ENCODE results near the gene CLASP1. TPM values are rescaled to one million over a fixed set of nuclear protein-coding genes. Genes with fewer than 3 reads are reported as not detected.
"Not testable (repeated sequence)": the region's sequence is repeated elsewhere in the genome, so short reads cannot be mapped to it uniquely, and the experiment has no call there.

Gene CLASP1
- total and polyA plus RNA-seq, 2 donors, result 11.6 to 18.4 TPM

DNA sequence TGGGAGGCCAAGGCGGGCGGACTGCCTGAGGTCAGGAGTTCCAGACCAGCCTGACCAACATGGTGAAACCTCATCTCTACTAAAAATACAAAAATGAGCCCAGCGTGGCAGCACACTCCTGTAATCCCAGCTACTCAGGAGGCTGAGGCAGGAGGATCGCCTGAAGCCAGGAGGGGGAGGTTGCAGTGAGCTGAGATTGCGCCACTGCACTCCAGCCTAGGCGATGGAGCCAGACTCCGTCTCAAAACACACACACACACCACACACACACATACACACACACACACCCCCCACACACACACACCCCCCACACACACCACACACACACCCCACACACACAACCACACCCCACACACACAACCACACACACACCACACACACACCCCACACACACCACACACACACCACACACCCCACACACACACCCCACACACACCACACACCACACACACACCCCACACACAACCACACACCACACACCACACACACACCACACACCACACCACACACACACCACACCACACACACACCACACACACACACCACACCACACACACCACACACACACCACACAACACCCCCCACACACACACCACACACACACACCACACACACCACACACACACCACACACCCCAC lies 170.8 kb downstream of the CLASP1 start:
- not testable (repeated sequence) for H3K4me1 ChIP-seq (ENCODE audit: control insufficient read depth in 2 of 2, insufficient read depth in 2 of 2, low read length in 2 of 2); H3K27me3 ChIP-seq (ENCODE audit: control insufficient read depth in 2 of 2, insufficient read depth in 1 of 2, low read length in 1 of 2); H3K36me3 ChIP-seq (ENCODE audit: control insufficient read depth in 2 of 2, insufficient read depth in 2 of 2, low read length in 1 of 2); DNase-seq (ENCODE audit: low read depth in 6 of 9, low spot score in 9 of 9); H3K27ac ChIP-seq (ENCODE audit: low read depth in 1 of 2, low read length in 1 of 2); H3K4me3 ChIP-seq (ENCODE audit: low read length in 2 of 2); H3K9me3 ChIP-seq (ENCODE audit: control insufficient read depth in 2 of 2, insufficient read depth in 1 of 2, low read length in 1 of 2)
- WGBS, result 98% methylated on average over 7 of the region's 7 CpGs

DNA sequence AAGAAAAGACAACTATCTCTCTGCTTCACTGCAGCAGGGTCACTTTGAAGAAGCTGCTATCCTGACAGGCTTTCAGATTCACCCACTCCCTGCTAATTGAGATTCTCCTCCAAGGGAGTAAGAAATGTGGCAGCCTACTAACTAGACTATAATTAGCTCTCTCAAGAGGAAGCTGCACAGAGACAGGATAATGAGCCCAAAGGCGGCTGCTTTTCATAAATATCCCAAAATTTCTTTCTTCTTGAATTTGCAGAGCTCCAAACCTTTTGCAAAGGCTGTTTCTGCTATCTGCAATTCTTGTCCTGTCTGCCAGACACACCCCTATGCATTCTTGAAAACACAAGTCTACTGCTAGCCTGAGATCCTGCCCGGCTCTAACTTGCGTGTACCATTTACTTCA lies 172.6 kb downstream of the CLASP1 start:
- 90% methylated on average over 3 of the region's 3 CpGs for WGBS
- Histone ChIP-seq H3K9me3 (ENCODE audit: control insufficient read depth in 2 of 2, insufficient read depth in 1 of 2, low read length in 1 of 2) (no peaks in the 10 kb centered on the region), H3K27ac (ENCODE audit: low read depth in 1 of 2, low read length in 1 of 2) (no peak overlapping the region), H3K4me3 (ENCODE audit: low read length in 2 of 2) (no peak overlapping the region), H3K4me1 (ENCODE audit: control insufficient read depth in 2 of 2, insufficient read depth in 2 of 2, low read length in 2 of 2) (no peaks in the 10 kb centered on the region), H3K27me3 (ENCODE audit: control insufficient read depth in 2 of 2, insufficient read depth in 1 of 2, low read length in 1 of 2) (no peaks in the 10 kb centered on the region), H3K36me3 (ENCODE audit: control insufficient read depth in 2 of 2, insufficient read depth in 2 of 2, low read length in 1 of 2) (no peaks in the 10 kb centered on the region)
- DNase-seq (ENCODE audit: low read depth in 6 of 9, low spot score in 9 of 9), result no peak

GRCh38 chr2:121475811-121476571 lies 173.3 kb downstream of the CLASP1 start:
- Histone ChIP-seq H3K4me3 (ENCODE audit: low read length in 2 of 2) (no peak overlapping the region), H3K27ac (ENCODE audit: low read depth in 1 of 2, low read length in 1 of 2) (no peak overlapping the region), H3K36me3 (ENCODE audit: control insufficient read depth in 2 of 2, insufficient read depth in 2 of 2, low read length in 1 of 2) (peaks cover 0 to 5% of the 10 kb centered on the region in 2 donors), H3K27me3 (ENCODE audit: control insufficient read depth in 2 of 2, insufficient read depth in 1 of 2, low read length in 1 of 2) (no peaks in the 10 kb centered on the region), H3K9me3 (ENCODE audit: control insufficient read depth in 2 of 2, insufficient read depth in 1 of 2, low read length in 1 of 2) (no peaks in the 10 kb centered on the region), H3K4me1 (ENCODE audit: control insufficient read depth in 2 of 2, insufficient read depth in 2 of 2, low read length in 2 of 2) (no peaks in the 10 kb centered on the region)
- WGBS, result 97% methylated on average over 4 of the region's 4 CpGs
- DNase-seq (ENCODE audit: low read depth in 6 of 9, low spot score in 9 of 9), result no peak

DNA sequence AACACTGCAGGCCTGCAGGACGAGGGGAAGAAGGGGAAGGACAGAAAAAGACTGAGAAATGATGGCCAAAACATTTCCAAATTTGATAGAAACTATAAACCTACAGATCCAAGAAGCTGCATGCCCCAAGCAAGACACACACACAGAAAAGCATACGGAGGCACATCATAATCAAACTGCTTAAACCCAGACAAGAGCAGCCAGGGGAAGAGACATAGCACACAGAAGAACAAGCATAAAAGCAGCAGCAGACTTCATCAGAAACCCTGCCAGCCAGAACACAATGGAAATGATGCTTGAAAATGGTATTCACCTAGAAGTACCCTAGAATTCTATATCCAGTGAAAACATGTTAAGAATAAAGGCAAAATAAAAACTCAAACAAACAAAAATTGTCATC lies 175.8 kb downstream of the CLASP1 start:
- Histone ChIP-seq H3K27ac (ENCODE audit: low read depth in 1 of 2, low read length in 1 of 2) (peak overlapping the region in 1 of 2 donors; percentile 42), H3K4me1 (ENCODE audit: control insufficient read depth in 2 of 2, insufficient read depth in 2 of 2, low read length in 2 of 2) (no peaks in the 10 kb centered on the region)
- 95% methylated on average over 2 of the region's 2 CpGs for WGBS

DNA sequence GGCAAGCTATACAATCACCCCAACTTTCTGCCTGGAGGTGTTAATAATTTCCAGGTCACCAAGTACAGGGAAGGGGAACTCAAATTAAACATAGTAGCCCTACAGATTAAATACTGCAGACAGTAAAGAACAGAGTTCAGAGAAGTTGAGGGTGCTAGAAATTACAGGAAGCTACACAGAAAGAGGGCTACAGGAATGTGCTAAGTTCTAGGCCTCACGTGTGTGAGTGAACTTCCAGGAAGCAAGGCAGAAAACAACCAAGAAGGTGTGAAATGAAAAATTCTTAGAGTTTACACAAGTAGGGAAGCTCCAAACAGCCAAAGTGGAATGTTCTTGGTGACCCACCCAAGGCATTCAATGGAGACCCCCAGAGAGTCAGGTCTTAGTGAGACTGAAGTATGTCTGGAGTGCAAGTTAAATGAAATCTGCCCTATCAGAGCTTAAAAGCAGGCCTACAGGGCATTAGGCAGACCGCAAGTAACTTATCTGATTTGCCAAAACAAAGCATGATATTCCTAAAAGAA lies 176.7 kb downstream of the CLASP1 start:
- no peak overlapping the region for H3K27ac ChIP-seq (ENCODE audit: low read depth in 1 of 2, low read length in 1 of 2)

More for the DNA sequence above, 175.8 kb downstream of the CLASP1 start:
- Histone ChIP-seq H3K4me3 (ENCODE audit: low read length in 2 of 2) (no peak overlapping the region), H3K36me3 (ENCODE audit: control insufficient read depth in 2 of 2, insufficient read depth in 2 of 2, low read length in 1 of 2) (peaks cover 14 to 27% of the 10 kb centered on the region in 2 donors), H3K9me3 (ENCODE audit: control insufficient read depth in 2 of 2, insufficient read depth in 1 of 2, low read length in 1 of 2) (no peaks in the 10 kb centered on the region), H3K27me3 (ENCODE audit: control insufficient read depth in 2 of 2, insufficient read depth in 1 of 2, low read length in 1 of 2) (no peaks in the 10 kb centered on the region)
- no peak for DNase-seq (ENCODE audit: low read depth in 6 of 9, low spot score in 9 of 9)

DNA sequence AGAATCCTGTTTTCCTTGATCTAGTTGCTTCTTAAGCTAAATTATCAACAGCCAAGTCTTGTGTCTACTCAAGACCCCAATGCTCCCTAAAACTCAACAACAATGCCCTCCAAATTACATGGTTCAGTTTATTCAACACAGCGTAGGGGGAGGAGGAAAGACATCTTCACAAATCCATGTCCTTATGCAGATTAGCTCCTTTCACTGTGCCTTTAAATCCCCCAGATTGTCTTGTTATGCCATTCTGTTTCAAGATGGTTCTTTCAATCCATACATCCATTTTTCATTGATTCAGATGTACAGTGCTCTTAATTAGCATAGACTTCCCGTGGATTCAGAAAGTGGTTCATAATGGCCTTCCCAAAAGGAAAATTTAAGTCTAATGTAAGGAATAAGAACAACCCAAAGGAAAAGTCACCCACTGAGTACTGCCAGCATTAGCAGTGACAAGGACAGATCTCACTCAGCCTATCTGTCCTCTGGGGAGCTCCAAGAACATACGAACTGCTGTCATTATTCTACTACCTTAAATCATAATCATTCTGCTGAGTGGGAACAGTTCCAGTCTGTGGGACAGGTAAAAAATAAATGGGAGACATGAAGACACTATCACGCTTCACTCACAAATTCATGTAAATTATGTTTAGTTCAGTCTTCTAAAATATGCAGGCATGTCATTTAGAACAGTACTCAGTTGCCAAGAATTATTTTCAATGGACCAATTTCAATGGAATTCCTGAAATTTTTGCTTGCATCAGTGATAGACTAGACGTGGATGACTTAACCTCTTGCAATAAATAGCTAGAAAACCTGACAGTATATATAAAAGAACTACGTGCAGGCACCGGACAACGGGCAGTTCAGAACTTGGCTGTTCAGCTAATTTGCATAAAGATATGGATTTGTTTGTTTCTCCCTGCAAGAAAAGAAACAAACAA lies 177.5 kb downstream of the CLASP1 start:
- DNase-seq (ENCODE audit: low read depth in 6 of 9, low spot score in 9 of 9), result no peak
- 96% methylated on average over 8 of the region's 8 CpGs for WGBS
- H3K4me3 ChIP-seq (ENCODE audit: low read length in 2 of 2), result no peak overlapping the region
- no peak overlapping the region for H3K27ac ChIP-seq (ENCODE audit: low read depth in 1 of 2, low read length in 1 of 2)
- no peaks in the 10 kb centered on the region for H3K27me3 ChIP-seq (ENCODE audit: control insufficient read depth in 2 of 2, insufficient read depth in 1 of 2, low read length in 1 of 2)
- H3K9me3 ChIP-seq (ENCODE audit: control insufficient read depth in 2 of 2, insufficient read depth in 1 of 2, low read length in 1 of 2), result no peaks in the 10 kb centered on the region
- H3K36me3 ChIP-seq (ENCODE audit: control insufficient read depth in 2 of 2, insufficient read depth in 2 of 2, low read length in 1 of 2), result peaks cover 17 to 35% of the 10 kb centered on the region in 2 donors
- H3K4me1 ChIP-seq (ENCODE audit: control insufficient read depth in 2 of 2, insufficient read depth in 2 of 2, low read length in 2 of 2), result no peaks in the 10 kb centered on the region

More for the DNA sequence above, 176.7 kb downstream of the CLASP1 start:
- Histone ChIP-seq H3K27me3 (ENCODE audit: control insufficient read depth in 2 of 2, insufficient read depth in 1 of 2, low read length in 1 of 2) (no peaks in the 10 kb centered on the region), H3K36me3 (ENCODE audit: control insufficient read depth in 2 of 2, insufficient read depth in 2 of 2, low read length in 1 of 2) (peaks cover 17 to 35% of the 10 kb centered on the region in 2 donors), H3K4me1 (ENCODE audit: control insufficient read depth in 2 of 2, insufficient read depth in 2 of 2, low read length in 2 of 2) (no peaks in the 10 kb centered on the region), H3K4me3 (ENCODE audit: low read length in 2 of 2) (no peak overlapping the region), H3K9me3 (ENCODE audit: control insufficient read depth in 2 of 2, insufficient read depth in 1 of 2, low read length in 1 of 2) (no peaks in the 10 kb centered on the region)
- WGBS, result 94% methylated on average over 2 of the region's 2 CpGs
- no peak for DNase-seq (ENCODE audit: low read depth in 6 of 9, low spot score in 9 of 9)

DNA sequence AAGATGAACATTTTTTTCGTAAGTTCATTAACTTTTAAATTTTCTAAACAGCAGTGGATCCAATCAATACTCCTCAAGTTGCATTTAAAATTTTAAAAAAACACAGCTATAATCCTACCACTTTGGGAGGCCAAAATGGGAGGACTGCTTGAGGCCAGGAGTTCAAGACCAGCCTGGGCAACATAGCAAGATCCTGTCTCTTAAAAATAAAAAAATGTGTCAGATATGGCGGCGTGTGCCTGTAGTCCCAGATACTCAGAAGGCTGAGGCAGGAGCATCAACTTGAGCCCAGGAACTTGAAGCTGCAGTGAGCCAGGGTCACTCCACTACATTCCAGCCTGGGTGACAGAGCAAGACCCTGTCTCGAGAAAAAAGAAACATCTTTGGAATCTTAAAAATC lies 178.3 kb downstream of the CLASP1 start:
- Histone ChIP-seq H3K4me1 (ENCODE audit: control insufficient read depth in 2 of 2, insufficient read depth in 2 of 2, low read length in 2 of 2) (no peaks in the 10 kb centered on the region), H3K27ac (ENCODE audit: low read depth in 1 of 2, low read length in 1 of 2) (no peak overlapping the region), H3K27me3 (ENCODE audit: control insufficient read depth in 2 of 2, insufficient read depth in 1 of 2, low read length in 1 of 2) (no peaks in the 10 kb centered on the region), H3K4me3 (ENCODE audit: low read length in 2 of 2) (no peak overlapping the region), H3K36me3 (ENCODE audit: control insufficient read depth in 2 of 2, insufficient read depth in 2 of 2, low read length in 1 of 2) (peaks cover 17 to 39% of the 10 kb centered on the region in 2 donors), H3K9me3 (ENCODE audit: control insufficient read depth in 2 of 2, insufficient read depth in 1 of 2, low read length in 1 of 2) (no peaks in the 10 kb centered on the region)
- WGBS, result 99% methylated on average over 4 of the region's 4 CpGs
- no peak for DNase-seq (ENCODE audit: low read depth in 6 of 9, low spot score in 9 of 9)

DNA sequence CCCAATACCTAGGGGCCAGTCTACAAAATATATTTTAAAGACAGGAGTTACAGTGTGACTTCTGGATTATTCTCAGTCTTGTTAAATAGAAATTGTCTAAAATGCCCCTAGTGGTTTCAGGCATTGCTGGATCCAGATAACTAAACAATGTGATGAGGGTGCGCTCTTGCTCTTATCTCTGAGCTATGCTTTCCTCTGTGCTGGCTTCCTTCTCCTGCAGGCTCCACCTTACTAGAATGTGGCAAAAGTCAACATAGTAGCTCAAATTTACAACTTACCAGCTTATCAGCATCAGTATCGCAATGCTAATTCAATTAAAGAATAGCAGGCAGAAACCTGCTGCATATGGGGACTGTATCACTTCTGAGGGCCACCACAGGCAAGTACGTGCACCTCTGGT lies 179.9 kb downstream of the CLASP1 start:
- H3K36me3 ChIP-seq (ENCODE audit: control insufficient read depth in 2 of 2, insufficient read depth in 2 of 2, low read length in 1 of 2), result peaks cover 17 to 39% of the 10 kb centered on the region in 2 donors
- no peak for DNase-seq (ENCODE audit: low read depth in 6 of 9, low spot score in 9 of 9)
- WGBS, result 99% methylated on average over 3 of the region's 3 CpGs
- no peaks in the 10 kb centered on the region for H3K9me3 ChIP-seq (ENCODE audit: control insufficient read depth in 2 of 2, insufficient read depth in 1 of 2, low read length in 1 of 2)
- no peak overlapping the region for H3K4me3 ChIP-seq (ENCODE audit: low read length in 2 of 2)
- no peaks in the 10 kb centered on the region for H3K27me3 ChIP-seq (ENCODE audit: control insufficient read depth in 2 of 2, insufficient read depth in 1 of 2, low read length in 1 of 2)
- H3K27ac ChIP-seq (ENCODE audit: low read depth in 1 of 2, low read length in 1 of 2), result no peak overlapping the region
- H3K4me1 ChIP-seq (ENCODE audit: control insufficient read depth in 2 of 2, insufficient read depth in 2 of 2, low read length in 2 of 2), result no peaks in the 10 kb centered on the region

Measured in thymus (tissue), 11 donors.